ENCODE results near the gene NTRK2.
"Not testable (repeated sequence)": the region's sequence is repeated elsewhere in the genome, so short reads cannot be mapped to it uniquely, and the experiment has no call there.

The NTRK2 gene

DNA sequence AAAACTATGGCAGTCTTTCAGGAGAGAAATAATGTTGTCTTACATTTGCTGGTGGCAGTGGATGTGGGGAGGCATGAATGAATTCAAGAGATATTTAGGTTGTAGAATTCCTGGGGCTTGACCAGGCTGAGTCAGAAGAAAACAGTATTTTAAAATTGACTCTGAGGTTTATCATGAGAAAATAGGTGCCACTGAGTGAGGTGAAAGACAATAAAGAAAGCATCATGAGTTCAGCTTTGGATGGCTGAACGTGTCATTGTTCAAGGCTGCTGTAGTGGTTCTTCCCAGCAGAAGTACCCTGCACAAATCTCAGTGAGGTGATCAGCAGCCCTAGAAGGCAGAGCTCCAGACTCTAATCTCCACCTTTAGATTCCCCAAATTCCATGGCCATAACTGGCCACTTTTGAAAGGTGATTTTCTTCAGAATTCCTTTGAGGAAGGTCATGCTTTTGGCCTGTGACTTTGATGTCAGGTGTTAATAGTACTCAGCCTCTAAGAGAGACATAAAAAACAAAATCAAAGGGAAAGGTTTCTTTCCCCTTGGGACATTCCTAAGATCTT, 395.4 kb downstream of the NTRK2 start:
- peak; percentile 49 for DNase-seq (ENCODE audit: low spot score)

- no peak for DNase-seq (ENCODE audit: low spot score)
Measured at GRCh38 chr9:85067792-85068191, 398.3 kb downstream of the NTRK2 start.

DNA sequence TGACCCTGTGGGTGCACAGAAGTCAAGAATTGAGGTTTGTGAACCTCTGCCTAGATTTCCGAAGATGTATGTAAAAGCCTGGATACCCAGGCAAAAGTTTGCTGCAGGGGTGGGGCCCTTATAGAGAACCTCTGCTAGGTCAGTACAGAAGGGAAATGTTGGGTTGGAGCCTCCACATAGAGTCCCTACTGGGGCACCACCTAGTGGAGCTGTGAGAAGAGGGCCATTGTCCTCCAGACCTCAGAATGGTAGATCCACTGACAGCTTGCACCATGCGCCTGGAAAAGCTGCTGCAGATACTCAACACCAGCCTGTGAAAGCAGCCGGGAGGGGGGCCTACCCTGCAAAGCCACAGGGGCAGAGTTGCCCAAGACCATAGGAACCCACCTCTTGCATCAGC, 399.9 kb downstream of the NTRK2 start:
- not testable (repeated sequence) for DNase-seq (ENCODE audit: low spot score)

All from SW480 (cell line).